ENCODE data around the gene LARP4B.

The LARP4B gene

GRCh38 chr10:921471-922414 is 9.8 kb downstream of the LARP4B start:
- DNase-seq = no peak

GRCh38 chr10:920450-920849 is 11.1 kb downstream of the LARP4B start:
- DNase-seq = no peak

- DNase-seq = no peak
Measured at GRCh38 chr10:919481-919880, 12.0 kb downstream of the LARP4B start.

DNA sequence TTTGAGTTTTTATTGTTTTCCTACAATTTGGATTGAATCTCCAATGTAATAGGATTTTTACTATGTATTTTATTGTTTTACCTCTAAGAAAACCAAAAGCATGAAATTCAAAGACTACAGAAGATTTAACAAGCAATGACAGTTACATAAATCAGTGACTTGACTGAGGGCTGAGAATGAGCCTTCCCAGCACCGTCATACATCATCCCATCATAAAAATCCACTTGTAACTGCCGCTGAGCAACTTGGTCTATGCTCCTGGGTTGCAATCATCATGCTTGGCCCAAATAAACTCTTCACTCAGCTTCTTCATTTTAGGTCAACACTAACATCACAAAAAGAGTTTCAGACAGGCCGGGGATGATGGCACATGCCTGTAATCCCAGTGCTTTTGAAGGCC is 13.5 kb downstream of the LARP4B start:
- no peak for DNase-seq

DNA sequence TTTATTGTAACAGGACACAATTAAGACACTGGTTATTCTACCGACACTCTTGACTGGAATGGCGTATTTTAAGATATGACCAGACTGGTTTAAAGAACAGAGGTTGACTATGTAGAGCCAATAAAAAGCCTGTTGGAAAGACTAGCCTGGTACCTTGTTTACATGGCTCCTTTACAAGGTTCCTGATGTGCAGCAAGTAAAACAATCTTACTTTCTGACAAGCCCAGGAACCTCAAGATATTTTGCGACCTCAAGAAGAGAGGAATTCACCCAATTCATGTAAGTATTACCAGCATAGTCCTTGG is 14.1 kb downstream of the LARP4B start:
- DNase-seq = no peak

DNA sequence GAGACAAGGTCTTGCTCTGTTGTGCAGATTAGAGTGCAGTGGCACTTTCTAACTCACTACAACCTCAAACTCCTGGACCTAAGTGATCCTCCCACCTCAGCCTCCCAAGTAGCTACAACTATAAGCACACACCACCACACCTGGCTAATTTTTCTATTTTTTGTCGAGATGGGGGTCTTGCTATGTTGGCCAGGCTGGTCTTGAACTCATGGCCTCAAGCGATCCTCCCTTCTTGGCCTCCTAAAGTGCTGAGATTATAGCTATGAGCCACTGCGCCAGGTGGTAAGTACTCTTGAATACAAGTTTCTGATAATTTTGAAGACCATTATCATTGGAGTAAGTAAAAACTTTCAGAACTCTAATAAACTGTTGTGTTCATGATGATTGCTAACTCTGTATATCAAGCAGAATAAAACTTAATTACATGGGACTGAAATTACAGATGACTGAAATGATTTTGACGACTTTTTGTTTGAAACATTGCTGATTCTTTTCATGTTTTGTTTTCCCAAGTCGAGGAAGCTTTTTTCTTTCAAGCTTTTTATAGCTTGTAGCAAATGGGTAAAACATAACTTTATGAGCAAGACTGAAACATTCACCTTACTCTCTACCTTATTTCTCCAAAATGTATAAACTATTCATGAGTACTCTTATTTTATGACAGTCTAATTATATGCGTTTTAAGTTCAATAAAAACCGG is 14.6 kb downstream of the LARP4B start:
- DNase-seq = no peak

DNA sequence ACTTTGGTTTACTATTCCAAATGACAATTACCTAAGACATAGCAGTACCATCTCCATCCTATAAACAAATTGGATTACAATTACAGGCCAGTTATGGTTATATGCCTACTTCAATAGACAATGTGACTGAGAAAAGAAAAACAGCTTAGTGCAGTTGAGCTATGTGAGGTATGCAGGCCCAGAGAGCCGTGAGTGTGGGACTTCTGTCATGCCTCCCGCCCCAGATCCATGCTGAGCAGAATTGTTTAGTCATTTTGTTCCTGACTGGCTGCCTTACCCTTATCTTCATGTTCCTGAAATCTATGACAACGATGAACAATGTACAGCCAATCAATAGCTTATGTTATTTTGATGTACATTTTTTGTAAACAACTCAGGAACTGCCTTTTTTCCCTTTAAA is 21.7 kb downstream of the LARP4B start:
- no peak for DNase-seq

DNA sequence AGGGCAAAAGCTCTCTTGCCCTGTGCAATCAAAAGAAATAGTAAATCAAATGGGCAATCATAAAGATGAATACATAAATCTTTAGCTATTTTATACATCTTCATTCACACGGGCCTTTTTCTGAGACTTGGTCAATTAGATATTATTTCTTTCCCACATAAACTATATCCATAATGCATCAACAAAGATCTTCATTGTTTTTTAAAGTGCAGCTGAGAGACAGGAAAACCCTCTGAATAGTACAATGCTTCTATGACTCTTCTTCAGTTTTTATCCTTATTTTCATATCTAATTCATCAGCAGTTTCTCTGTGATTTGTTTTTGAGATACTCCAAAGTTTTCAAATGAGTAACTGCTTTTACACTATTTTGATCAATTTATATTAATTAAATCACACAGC is 25.5 kb downstream of the LARP4B start:
- DNase-seq = no peak

GRCh38 chr10:905503-905902 is 26.0 kb downstream of the LARP4B start:
- no peak for DNase-seq

DNA sequence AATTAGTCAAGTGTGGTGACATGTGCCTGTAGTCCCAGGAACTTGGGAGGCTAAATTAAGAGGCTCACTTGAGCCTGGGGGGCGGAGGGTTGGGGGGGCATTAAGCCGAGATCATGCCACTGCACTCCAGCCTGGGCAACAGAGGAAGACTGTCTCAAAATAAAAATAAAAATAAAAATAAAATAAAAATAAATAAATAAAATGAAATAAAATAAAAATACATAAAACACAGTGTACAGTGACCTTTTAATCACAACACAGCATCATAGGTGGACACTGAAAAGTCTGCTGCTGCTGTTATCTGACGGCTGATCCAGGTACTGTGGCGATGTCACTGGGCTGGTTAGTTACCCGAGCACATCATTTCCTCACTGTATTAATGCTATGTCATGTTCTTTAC is 27.1 kb downstream of the LARP4B start:
- DNase-seq = no peak

GRCh38 chr10:898141-898540 is 33.4 kb downstream of the LARP4B start:
- DNase-seq = no peak

DNA sequence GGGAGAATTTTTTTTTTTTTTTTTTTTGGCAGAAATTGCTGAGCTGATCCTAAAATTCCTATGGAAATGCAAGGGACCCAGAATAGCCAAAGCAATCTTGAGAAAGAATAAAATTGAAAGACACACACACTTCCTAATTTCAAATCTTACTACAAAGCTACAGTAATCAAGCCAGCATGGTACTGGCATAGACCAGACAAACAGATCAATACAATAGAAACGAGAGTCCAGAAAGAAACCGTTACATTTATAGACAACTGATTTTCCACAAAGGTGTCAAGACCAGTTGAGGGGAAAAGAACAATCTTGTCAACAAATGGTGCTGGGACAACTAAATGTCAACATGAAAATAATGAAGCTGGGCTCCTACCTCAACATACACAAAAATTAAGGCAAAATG is 34.5 kb downstream of the LARP4B start:
- no peak for DNase-seq

DNA sequence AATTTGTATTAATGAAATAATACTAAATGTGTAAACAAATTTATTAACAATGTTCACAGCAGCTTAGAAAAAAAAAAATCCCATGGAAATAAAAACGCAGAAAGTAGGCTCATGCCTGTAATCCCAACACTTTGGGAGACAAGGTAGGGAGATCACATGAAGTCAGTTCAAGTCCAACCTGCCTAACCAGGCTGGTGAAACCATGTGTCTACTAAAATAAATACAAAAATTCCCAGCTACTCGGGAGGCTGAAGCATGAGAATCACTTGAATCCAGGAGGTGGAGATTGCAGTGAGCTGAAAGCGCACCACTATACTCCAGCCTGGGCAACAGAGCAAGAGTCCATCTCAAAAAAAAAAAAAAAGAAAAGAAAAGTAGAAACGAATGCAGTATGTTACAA is 36.2 kb downstream of the LARP4B start:
- DNase-seq = no peak

GRCh38 chr10:878895-879294 is 52.6 kb downstream of the LARP4B start:
- DNase-seq = no peak

GRCh38 chr10:878333-878759 is 53.2 kb downstream of the LARP4B start:
- DNase-seq = no peak

- DNase-seq = no peak
Measured at GRCh38 chr10:876438-876837, 55.1 kb downstream of the LARP4B start.

- DNase-seq = no peak
Measured at GRCh38 chr10:873020-873419, 58.5 kb downstream of the LARP4B start.

GRCh38 chr10:871951-872403 is 59.5 kb downstream of the LARP4B start:
- DNase-seq = no peak

GRCh38 chr10:870564-871166 is 60.8 kb downstream of the LARP4B start:
- no peak for DNase-seq

GRCh38 chr10:869171-869570 is 62.3 kb downstream of the LARP4B start:
- no peak for DNase-seq

DNA sequence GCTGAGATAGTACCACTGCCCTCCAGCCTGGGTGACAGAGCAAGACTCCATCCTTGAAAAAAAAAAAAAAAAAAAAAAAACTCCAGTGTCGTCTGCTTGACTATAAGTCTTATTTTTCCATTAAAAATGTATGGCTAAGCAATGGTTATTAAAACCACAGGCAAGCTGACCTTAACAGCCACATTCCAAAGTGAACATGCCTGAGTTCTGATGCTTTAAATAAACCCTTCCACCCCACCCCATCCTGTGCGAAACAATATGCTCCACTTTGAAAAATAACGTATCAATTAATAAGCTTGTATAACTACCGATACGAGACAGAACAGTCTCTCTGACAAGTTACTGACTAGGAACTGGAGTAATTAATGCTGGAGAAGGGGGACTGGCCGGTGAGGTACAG is 63.7 kb downstream of the LARP4B start:
- DNase-seq = no peak

- DNase-seq = no peak
Measured at GRCh38 chr10:866577-866941, 64.9 kb downstream of the LARP4B start.

DNA sequence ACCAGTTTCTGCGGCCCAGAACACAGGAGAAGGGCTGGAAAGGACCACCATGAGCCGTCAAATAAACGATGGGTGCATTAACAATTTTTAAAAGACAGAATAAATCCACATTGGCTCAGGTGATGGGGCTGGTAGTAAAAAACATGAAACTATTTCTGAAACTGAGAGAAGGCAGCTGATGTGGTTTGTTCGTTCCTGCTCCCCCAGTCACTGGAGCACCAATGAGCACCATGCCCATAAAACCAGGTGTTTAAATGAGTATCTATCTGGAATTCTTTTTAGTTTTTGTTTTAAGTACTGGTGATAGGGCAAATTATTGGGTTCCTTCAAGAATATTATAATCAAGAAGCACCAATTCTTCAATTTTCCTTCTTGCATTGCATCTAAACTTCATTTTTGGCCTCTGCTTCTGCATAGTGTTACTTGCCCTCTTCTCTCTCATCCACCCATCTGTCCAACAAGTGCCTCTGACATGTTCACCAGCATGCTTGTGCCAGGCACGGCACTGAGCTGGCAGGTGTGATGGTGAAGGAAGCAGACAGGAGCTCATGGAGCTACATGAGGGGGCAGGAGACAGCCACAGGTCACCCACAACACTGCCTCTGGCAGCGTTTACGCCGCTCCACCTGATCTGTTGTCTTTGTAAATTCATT is 65.5 kb downstream of the LARP4B start:
- DNase-seq = no peak

DNA sequence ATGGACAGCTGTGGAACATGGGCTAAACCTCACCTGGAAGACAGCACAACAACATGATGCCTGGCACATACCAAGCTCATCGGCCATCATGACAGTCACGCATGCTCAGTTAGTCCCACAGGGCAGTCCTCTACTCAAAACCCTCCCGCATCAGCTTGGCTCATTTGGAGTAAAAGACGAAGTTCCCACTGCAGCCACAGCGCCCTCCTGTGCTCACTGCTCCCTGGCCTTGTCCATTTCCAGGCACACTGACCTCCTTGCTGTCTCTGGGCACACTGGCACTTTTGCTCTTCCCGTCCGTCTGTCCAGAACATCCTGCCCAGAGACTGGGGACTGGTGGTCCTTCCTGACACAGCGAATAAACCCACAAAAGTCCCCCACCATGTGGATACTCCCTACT is 66.2 kb downstream of the LARP4B start:
- DNase-seq = no peak
